Prostate gland (tissue), 2 donors: ENCODE data around the gene STAB1.

Experiments
- POLR2AphosphoS5 ChIP-seq: sonication (generic); formaldehyde crosslinking; IDR thresholded peaks from one replicate; pipeline ENCODE4 v1.6.1; 2017; ENCODE audit warnings: antibody characterized with exemption
- TF ChIP-seq, protein P1 (sequence below), 4 experiments: fragments of 200-600 bp in 2 of 4; fragments of 450-650 bp in 2 of 4; sonication (generic) in 2 of 4; IDR thresholded peaks; 1 replicate in 3 of 4; 2 replicates in 1 of 4; pipeline ENCODE4 v1.5.1; 2016 to 2019; ENCODE audit warnings: antibody characterized with exemption in 4 of 4, mild to moderate bottlenecking in 2 of 4, moderate library complexity in 2 of 4

DNA sequence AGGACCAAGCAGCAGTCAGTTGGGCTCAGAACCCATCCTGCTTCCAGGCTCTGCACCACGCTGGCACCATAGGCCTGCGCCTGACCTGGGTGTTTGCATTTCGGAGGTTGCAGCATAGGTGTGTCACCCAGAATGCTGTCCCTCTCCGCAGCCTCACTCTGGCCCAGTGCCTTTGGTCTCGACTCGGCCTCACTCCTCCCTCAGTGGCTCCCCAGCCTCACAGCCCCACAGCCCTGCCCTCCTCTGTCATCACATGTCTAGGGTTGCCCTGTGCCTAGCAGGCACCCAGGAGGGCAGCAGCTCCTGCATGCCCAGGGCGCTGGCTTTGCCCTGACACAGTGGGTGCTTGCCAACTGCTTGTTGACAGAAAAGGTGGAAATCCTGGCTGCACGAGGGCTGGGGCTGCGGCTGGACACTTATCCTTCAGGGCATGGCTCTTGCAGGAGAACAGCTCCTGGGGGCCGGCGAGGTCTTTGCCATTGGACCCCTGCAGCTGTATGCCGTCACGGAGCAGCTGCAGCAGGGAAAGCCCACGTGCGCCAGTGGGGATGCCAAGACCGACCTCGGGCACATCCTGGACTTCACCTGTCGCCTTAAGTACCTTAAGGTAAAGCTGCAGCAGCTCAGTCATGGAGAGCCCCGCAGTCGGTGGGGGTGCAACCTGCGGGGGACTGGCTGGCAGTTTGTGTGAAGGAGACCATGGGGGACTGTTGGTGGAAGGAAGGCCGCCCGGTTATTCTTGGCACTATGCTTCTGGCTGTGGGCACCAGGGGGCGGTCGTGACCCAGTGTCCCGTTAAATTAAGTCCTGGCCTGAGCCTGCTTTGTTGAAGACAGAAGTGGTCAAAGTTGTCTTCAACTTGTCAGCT, 23.5 kb upstream of the STAB1 start:
- TF ChIP-seq, protein P1, sequence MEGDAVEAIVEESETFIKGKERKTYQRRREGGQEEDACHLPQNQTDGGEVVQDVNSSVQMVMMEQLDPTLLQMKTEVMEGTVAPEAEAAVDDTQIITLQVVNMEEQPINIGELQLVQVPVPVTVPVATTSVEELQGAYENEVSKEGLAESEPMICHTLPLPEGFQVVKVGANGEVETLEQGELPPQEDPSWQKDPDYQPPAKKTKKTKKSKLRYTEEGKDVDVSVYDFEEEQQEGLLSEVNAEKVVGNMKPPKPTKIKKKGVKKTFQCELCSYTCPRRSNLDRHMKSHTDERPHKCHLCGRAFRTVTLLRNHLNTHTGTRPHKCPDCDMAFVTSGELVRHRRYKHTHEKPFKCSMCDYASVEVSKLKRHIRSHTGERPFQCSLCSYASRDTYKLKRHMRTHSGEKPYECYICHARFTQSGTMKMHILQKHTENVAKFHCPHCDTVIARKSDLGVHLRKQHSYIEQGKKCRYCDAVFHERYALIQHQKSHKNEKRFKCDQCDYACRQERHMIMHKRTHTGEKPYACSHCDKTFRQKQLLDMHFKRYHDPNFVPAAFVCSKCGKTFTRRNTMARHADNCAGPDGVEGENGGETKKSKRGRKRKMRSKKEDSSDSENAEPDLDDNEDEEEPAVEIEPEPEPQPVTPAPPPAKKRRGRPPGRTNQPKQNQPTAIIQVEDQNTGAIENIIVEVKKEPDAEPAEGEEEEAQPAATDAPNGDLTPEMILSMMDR (IDR thresholded peaks at IDR 0.05) = peak; percentile 68 to 80 (median 74)
- peak; percentile 14 for TF ChIP-seq POLR2AphosphoS5
